H1 (cell line): ENCODE results near the gene WIPF3.

Experiments used
- KDM5A ChIP-seq: fragments of 200-600 bp; IDR thresholded peaks from 2 replicates; pipeline ENCODE4 v1.7.1; 2012; ENCODE audit warnings: mild to moderate bottlenecking, low read length, inconsistent platforms, mixed read lengths
- RBBP5 ChIP-seq: IDR thresholded peaks from 2 replicates; pipeline ENCODE4 v1.7.1; 2012; ENCODE audit warnings: low read depth, mild to moderate bottlenecking, inconsistent platforms, low read length, moderate library complexity, borderline replicate concordance
- SIX5 ChIP-seq: IDR thresholded peaks from 2 replicates; pipeline ENCODE4 v1.6.1; 2011; ENCODE audit warnings: mild to moderate bottlenecking, low read depth, low read length
- ZNF274 ChIP-seq: IDR thresholded peaks from 2 replicates; pipeline ENCODE4 v1.7.0; 2012; ENCODE audit warnings: low read length, borderline replicate concordance; ENCODE audit errors: extremely low read depth

- TF ChIP-seq KDM5A (no peak), SIX5 (no peak), ZNF274 (no peak), RBBP5 (no peak)
Observed at GRCh38 chr7:29841926-29842701, 35.8 kb downstream of the WIPF3 start.
